Stimulated activated memory B cell treated with anti-CD40 and anti-IgM and Interleukin-4, amounts not matched to agents 10 μg/mL and 1 μg/mL and 100 μg/mL, for 72 hours (primary cell): ENCODE measurements around the gene PRKCA.

Experiments
- ATAC-seq: fragments of 150-1000 bp; cut with Tn5 transposase; 2 replicates; pipeline ENCODE4 v1.10.0; 2021
- H3K27ac Mint-ChIP-seq: one replicate; pipeline ENCODE4 v1.8.0; 2022; ENCODE audit warnings: mild to moderate bottlenecking, mixed read lengths
- H3K27me3 Mint-ChIP-seq: one replicate; pipeline ENCODE4 v1.8.0; 2022; ENCODE audit warnings: mixed read lengths
- H3K36me3 Mint-ChIP-seq: one replicate; pipeline ENCODE4 v1.8.0; 2022; ENCODE audit warnings: mixed read lengths
- H3K4me1 Mint-ChIP-seq: one replicate; pipeline ENCODE4 v1.8.0; 2022; ENCODE audit warnings: mixed read lengths
- H3K4me3 Mint-ChIP-seq: one replicate; pipeline ENCODE4 v1.8.0; 2022; ENCODE audit warnings: mild to moderate bottlenecking, moderate library complexity, mixed read lengths
- H3K9me3 Mint-ChIP-seq: one replicate; pipeline ENCODE4 v1.8.0; 2022; ENCODE audit warnings: mixed read lengths

Gene PRKCA

GRCh38 chr17:66430846-66431795 lies 128.7 kb downstream of the PRKCA start:
- ATAC-seq = no peak
- Mint-ChIP-seq H3K36me3 (no peaks in the 10 kb centered on the region), H3K9me3 (no peaks in the 10 kb centered on the region), H3K27ac (no peak overlapping the region), H3K4me1 (no peaks in the 10 kb centered on the region), H3K4me3 (no peak overlapping the region), H3K27me3 (peaks cover 8% of the 10 kb centered on the region)

- H3K4me3 Mint-ChIP-seq = no peak overlapping the region
- no peaks in the 10 kb centered on the region for H3K36me3 Mint-ChIP-seq
- H3K9me3 Mint-ChIP-seq = no peaks in the 10 kb centered on the region
- peaks cover 8% of the 10 kb centered on the region for H3K27me3 Mint-ChIP-seq
- no peak for ATAC-seq
- no peak overlapping the region for H3K27ac Mint-ChIP-seq
- H3K4me1 Mint-ChIP-seq = no peaks in the 10 kb centered on the region
Observed at GRCh38 chr17:66431910-66432309, 129.5 kb downstream of the PRKCA start.

- H3K27ac Mint-ChIP-seq = no peak overlapping the region
- peaks cover 8% of the 10 kb centered on the region for H3K27me3 Mint-ChIP-seq
- H3K9me3 Mint-ChIP-seq = no peaks in the 10 kb centered on the region
- no peak overlapping the region for H3K4me3 Mint-ChIP-seq
- H3K4me1 Mint-ChIP-seq = no peaks in the 10 kb centered on the region
- no peak for ATAC-seq
- H3K36me3 Mint-ChIP-seq = no peaks in the 10 kb centered on the region
Observed at GRCh38 chr17:66432411-66432957, 130.1 kb downstream of the PRKCA start.

- no peaks in the 10 kb centered on the region for H3K4me1 Mint-ChIP-seq
- H3K9me3 Mint-ChIP-seq = no peaks in the 10 kb centered on the region
- ATAC-seq = no peak
- H3K36me3 Mint-ChIP-seq = no peaks in the 10 kb centered on the region
- H3K27me3 Mint-ChIP-seq = peaks cover 8% of the 10 kb centered on the region
- H3K4me3 Mint-ChIP-seq = no peak overlapping the region
- no peak overlapping the region for H3K27ac Mint-ChIP-seq
Observed at GRCh38 chr17:66432996-66433551, 130.7 kb downstream of the PRKCA start.

GRCh38 chr17:66435182-66435581 lies 132.8 kb downstream of the PRKCA start:
- Mint-ChIP-seq H3K4me1 (no peaks in the 10 kb centered on the region), H3K27me3 (no peaks in the 10 kb centered on the region)
- no peak for ATAC-seq

GRCh38 chr17:66436631-66437030 lies 134.2 kb downstream of the PRKCA start:
- Mint-ChIP-seq H3K4me3 (no peak overlapping the region), H3K36me3 (no peaks in the 10 kb centered on the region), H3K27ac (no peak overlapping the region), H3K9me3 (no peaks in the 10 kb centered on the region), H3K4me1 (peaks cover 4% of the 10 kb centered on the region), H3K27me3 (no peaks in the 10 kb centered on the region)
- ATAC-seq = no peak

More at GRCh38 chr17:66435182-66435581, 132.8 kb downstream of the PRKCA start:
- H3K9me3 Mint-ChIP-seq = no peaks in the 10 kb centered on the region
- no peak overlapping the region for H3K4me3 Mint-ChIP-seq
- no peak overlapping the region for H3K27ac Mint-ChIP-seq
- H3K36me3 Mint-ChIP-seq = no peaks in the 10 kb centered on the region

- no peak for ATAC-seq
- Mint-ChIP-seq H3K36me3 (no peaks in the 10 kb centered on the region), H3K9me3 (no peaks in the 10 kb centered on the region), H3K4me1 (peaks cover 14% of the 10 kb centered on the region), H3K4me3 (no peak overlapping the region), H3K27ac (no peak overlapping the region), H3K27me3 (no peaks in the 10 kb centered on the region)
Observed at GRCh38 chr17:66437476-66438026, 135.1 kb downstream of the PRKCA start.

GRCh38 chr17:66438101-66438500 lies 135.7 kb downstream of the PRKCA start:
- Mint-ChIP-seq H3K4me3 (no peak overlapping the region), H3K36me3 (no peaks in the 10 kb centered on the region), H3K4me1 (peaks cover 19% of the 10 kb centered on the region), H3K27ac (no peak overlapping the region), H3K27me3 (no peaks in the 10 kb centered on the region), H3K9me3 (no peaks in the 10 kb centered on the region)
- no peak for ATAC-seq

- Mint-ChIP-seq H3K36me3 (no peaks in the 10 kb centered on the region), H3K27ac (peak overlapping the region; percentile 49), H3K4me3 (no peak overlapping the region), H3K4me1 (peaks cover 25% of the 10 kb centered on the region), H3K27me3 (peaks cover 2% of the 10 kb centered on the region), H3K9me3 (no peaks in the 10 kb centered on the region)
- peak; percentile 88 for ATAC-seq
Observed at GRCh38 chr17:66441101-66441661, 138.8 kb downstream of the PRKCA start.

GRCh38 chr17:66443166-66443565 lies 140.8 kb downstream of the PRKCA start:
- Mint-ChIP-seq H3K27ac (peak overlapping the region; percentile 49), H3K4me3 (no peak overlapping the region), H3K36me3 (no peaks in the 10 kb centered on the region), H3K9me3 (no peaks in the 10 kb centered on the region), H3K27me3 (peaks cover 11% of the 10 kb centered on the region), H3K4me1 (peaks cover 25% of the 10 kb centered on the region)
- no peak for ATAC-seq

- Mint-ChIP-seq H3K4me3 (no peak overlapping the region), H3K4me1 (peaks cover 25% of the 10 kb centered on the region), H3K27ac (no peak overlapping the region), H3K9me3 (no peaks in the 10 kb centered on the region), H3K36me3 (no peaks in the 10 kb centered on the region), H3K27me3 (peaks cover 11% of the 10 kb centered on the region)
- ATAC-seq = no peak
Observed at GRCh38 chr17:66443606-66444005, 141.2 kb downstream of the PRKCA start.

GRCh38 chr17:66444031-66444430 lies 141.6 kb downstream of the PRKCA start:
- Mint-ChIP-seq H3K9me3 (no peaks in the 10 kb centered on the region), H3K27me3 (peaks cover 11% of the 10 kb centered on the region), H3K4me1 (peaks cover 25% of the 10 kb centered on the region), H3K27ac (no peak overlapping the region), H3K4me3 (no peak overlapping the region), H3K36me3 (no peaks in the 10 kb centered on the region)
- no peak for ATAC-seq

GRCh38 chr17:66445229-66445628 lies 142.8 kb downstream of the PRKCA start:
- H3K4me1 Mint-ChIP-seq = peaks cover 25% of the 10 kb centered on the region
- no peak overlapping the region for H3K4me3 Mint-ChIP-seq

GRCh38 chr17:66446419-66446818 lies 144.0 kb downstream of the PRKCA start:
- Mint-ChIP-seq H3K36me3 (no peaks in the 10 kb centered on the region), H3K27me3 (peaks cover 23% of the 10 kb centered on the region), H3K4me1 (peaks cover 23% of the 10 kb centered on the region), H3K4me3 (no peak overlapping the region), H3K9me3 (no peaks in the 10 kb centered on the region), H3K27ac (no peak overlapping the region)
- no peak for ATAC-seq

More at GRCh38 chr17:66445229-66445628, 142.8 kb downstream of the PRKCA start:
- no peaks in the 10 kb centered on the region for H3K36me3 Mint-ChIP-seq
- ATAC-seq = no peak
- no peak overlapping the region for H3K27ac Mint-ChIP-seq
- H3K27me3 Mint-ChIP-seq = peaks cover 18% of the 10 kb centered on the region
- H3K9me3 Mint-ChIP-seq = no peaks in the 10 kb centered on the region

GRCh38 chr17:66447159-66447558 lies 144.7 kb downstream of the PRKCA start:
- ATAC-seq = no peak
- peaks cover 15% of the 10 kb centered on the region for H3K4me1 Mint-ChIP-seq

More at GRCh38 chr17:66447159-66447558, 144.7 kb downstream of the PRKCA start:
- peaks cover 23% of the 10 kb centered on the region for H3K27me3 Mint-ChIP-seq
- H3K9me3 Mint-ChIP-seq = no peaks in the 10 kb centered on the region
- no peak overlapping the region for H3K4me3 Mint-ChIP-seq
- H3K27ac Mint-ChIP-seq = no peak overlapping the region
- H3K36me3 Mint-ChIP-seq = no peaks in the 10 kb centered on the region
